K562 (cell line): ENCODE results near the gene PACS1. TPM values are rescaled to one million over a fixed set of nuclear protein-coding genes. Genes with fewer than 3 reads are reported as not detected.

ENCODE experiments used
- ATAC-seq: fragments of 200-7000 bp; cut with Tn5 transposase; 3 replicates; pipeline ENCODE4 v1.9.1; 2020; ENCODE audit warnings: moderate library complexity
- BruUV-seq: library from RNA; stranded (reverse); fragments of 400-500 nt; replicated peaks from 2 replicates; lab custom pipeline; 2021; lab: Mats Ljungman, UMichigan
- CTCF ChIA-PET: fragments of 300-600 bp; formaldehyde crosslinking; extraction: SDS; loops from one replicate; lab custom pipeline; 2021; ENCODE audit warnings: low intra/inter-chr PET ratio; lab: Yijun Ruan, JAX
- POLR2A ChIA-PET: fragments of 300-600, 350-650 bp; sonication (Branson Sonifier 250); formaldehyde crosslinking; extraction: SDS; loops from one replicate; lab custom pipeline; 2021; ENCODE audit warnings: antibody characterized with exemption, inconsistent platforms; lab: Yijun Ruan, JAX
- DNase-seq, 4 experiments: peaks; one replicate each; pipeline versions ENCODE4 v3.0.0 to v3.0.0-alpha.2; 2011 to 2018; ENCODE audit warnings: low spot score in 3 of 4, mixed read lengths in 3 of 4; ENCODE audit errors: extremely low read depth in 1 of 4
- FAIRE-seq: peaks from 2 replicates; lab custom pipeline; 2011; peaks lifted over from hg19 to GRCh38; lab: Jason Lieb, UNC
- H2AFZ ChIP-seq: 2 replicates; pipeline ENCODE4 v1.6.0; 2011; ENCODE audit warnings: low read depth, low read length, control low read depth, inconsistent platforms
- H3K27ac ChIP-seq: fragments of 200-600 bp; 3 replicates; pipeline ENCODE4 v1.8.0; 2011; ENCODE audit warnings: low read depth, mild to moderate bottlenecking, control low read depth, inconsistent platforms, low read length, moderate library complexity, mixed read lengths; ENCODE audit errors: extremely low read depth
- H3K27me3 ChIP-seq, 2 experiments: fragments of 300-600 bp in 1 of 2; 2 replicates in 1 of 2; 3 replicates in 1 of 2; pipeline versions ENCODE4 v1.6.0 to v1.8.0; 2011; ENCODE audit warnings: inconsistent platforms in 2 of 2, low read length in 2 of 2, mild to moderate bottlenecking in 1 of 2, mixed read lengths in 1 of 2, moderate library complexity in 1 of 2; ENCODE audit not compliant: control insufficient read depth in 2 of 2, insufficient read depth in 2 of 2
- H3K36me3 ChIP-seq: fragments of 300-600 bp; 3 replicates; pipeline ENCODE4 v1.8.0; 2011; ENCODE audit warnings: mild to moderate bottlenecking, low read length, inconsistent platforms; ENCODE audit not compliant: control insufficient read depth, insufficient read depth
- H3K4me1 ChIP-seq, 2 experiments: fragments of 200-600 bp in 1 of 2; replicated peaks in 1 of 2; 2 replicates in 1 of 2; 3 replicates in 1 of 2; pipeline versions ENCODE4 v1.5.1 to v1.8.0; 2011; ENCODE audit warnings: inconsistent platforms in 2 of 2, low read length in 2 of 2, mild to moderate bottlenecking in 1 of 2, mixed read lengths in 1 of 2, moderate library complexity in 1 of 2; ENCODE audit not compliant: control insufficient read depth in 2 of 2, insufficient read depth in 2 of 2
- H3K4me2 ChIP-seq: 2 replicates; pipeline ENCODE4 v1.6.1; 2011; ENCODE audit warnings: low read length, control low read depth, inconsistent platforms, mixed read lengths; ENCODE audit not compliant: insufficient read depth
- H3K4me3 ChIP-seq: fragments of 200-600 bp; sonication (generic), shearing (Covaris generic); 2 replicates; pipeline ENCODE4 v1.5.1; 2016; ENCODE audit warnings: control low read depth, inconsistent platforms
- H3K79me2 ChIP-seq: fragments of 200-600 bp; 3 replicates; pipeline ENCODE4 v1.8.0; 2011; ENCODE audit warnings: low read length, inconsistent platforms; ENCODE audit not compliant: control insufficient read depth, insufficient read depth
- H3K9ac ChIP-seq, 2 experiments: 2 replicates each; pipeline versions ENCODE4 v1.6.0 to v1.6.1; 2011; ENCODE audit warnings: low read depth in 2 of 2, low read length in 2 of 2, control low read depth in 1 of 2, inconsistent platforms in 1 of 2, mild to moderate bottlenecking in 1 of 2, mixed read lengths in 1 of 2; ENCODE audit not compliant: insufficient read depth in 1 of 2
- H3K9me1 ChIP-seq: one replicate; pipeline ENCODE4 v1.6.0; 2011; ENCODE audit warnings: inconsistent platforms, mild to moderate bottlenecking, low read length, moderate library complexity; ENCODE audit not compliant: control insufficient read depth, insufficient read depth
- H3K9me3 ChIP-seq: replicated peaks from 2 replicates; pipeline ENCODE4 v1.5.1; 2011; ENCODE audit warnings: low read depth, low read length, inconsistent platforms; ENCODE audit not compliant: control insufficient read depth, insufficient read depth
- H4K20me1 ChIP-seq: replicated peaks from 2 replicates; pipeline ENCODE4 v1.6.1; 2011; ENCODE audit warnings: low read length, inconsistent platforms, mixed read lengths; ENCODE audit not compliant: control insufficient read depth, insufficient read depth
- BRF1 ChIP-seq: IDR thresholded peaks from 3 replicates; pipeline ENCODE4 v1.6.1; 2011; ENCODE audit warnings: borderline replicate concordance, mild to moderate bottlenecking; ENCODE audit not compliant: insufficient read length; ENCODE audit errors: extremely low read depth
- PHB ChIP-seq: fragments of 250-450 bp; sonication (Bioruptor Pico); IDR thresholded peaks from 2 replicates; pipeline ENCODE4 v1.5.0; 2021
- ZNF76 ChIP-seq: fragments of 250-450 bp; sonication (Bioruptor Pico); IDR thresholded peaks from 2 replicates; pipeline ENCODE4 v1.4.0; 2020; ENCODE audit warnings: mild to moderate bottlenecking, moderate library complexity, borderline replicate concordance
- WGBS: fragments of 100-300 bp; shearing (Covaris generic); methylation state at CpG from one replicate; pipeline ENCODE4 v1.1.6; 2016; ENCODE audit warnings: low coverage, mixed read lengths; ENCODE audit not compliant: insufficient coverage; ENCODE audit errors: missing lambda C conversion rate; 5-methylcytosine and 5-hydroxymethylcytosine counted together
- in situ Hi-C: fragments of 300-500 bp; cut with MboI; formaldehyde crosslinking; loops from 4 replicates; pipeline ENCODE4 v1.15.0; 2018; ENCODE audit warnings: inconsistent platforms, mixed read lengths
- intact Hi-C: fragments of 100-400 bp; cut with micrococcal nuclease; formaldehyde crosslinking; loops from 2 replicates; pipeline ENCODE4 v1.14.2; 2022
- polyA plus RNA-seq, 8 experiments: library from polyadenylated mRNA; depleted of rRNA in 4 of 8; stranded (reverse) in 5 of 8; unstranded in 3 of 8; fragments of >200 nt; fragmentation: Nextera tagmentation in 2 of 8; fragmentation: Illumina TruSeq in 1 of 8; extraction: Ambion mirVana in 2 of 8; extraction: Trizol in 1 of 8; gene quantifications; 2 replicates each; pipeline versions ENCODE4 v1.2.1 to v1.2.3, GENCODE V29; 2011 to 2014; ENCODE audit warnings: inconsistent platforms in 1 of 8, missing spikeins in 1 of 8
- total RNA-seq, 7 experiments: library from RNA; depleted of rRNA in 6 of 7; stranded (reverse); fragments of >200 nt in 6 of 7; fragmentation: Illumina TruSeq in 2 of 7; extraction: Trizol in 2 of 7; gene quantifications; 2 replicates each; pipeline versions ENCODE4 v1.2.1 to v1.2.3, GENCODE V29; 2011 to 2021; ENCODE audit warnings: low replicate concordance in 1 of 7
- TF ChIP-seq, protein P1 (sequence below): sonication (generic); formaldehyde crosslinking; IDR thresholded peaks from 2 replicates; pipeline ENCODE4 v1.9.0; 2022; ENCODE audit warnings: mild to moderate bottlenecking, missing genetic modification reagents
- TF ChIP-seq, protein P2 (sequence below): fragments of 250-450 bp; sonication (Bioruptor Pico); IDR thresholded peaks from 2 replicates; pipeline ENCODE4 v1.5.0; 2022; ENCODE audit warnings: mild to moderate bottlenecking
- TF ChIP-seq, protein P3 (sequence below): fragments of 450-650 bp; formaldehyde crosslinking; conservative IDR thresholded peaks from 2 replicates; pipeline ENCODE4 v1.4.0; 2022; ENCODE audit warnings: mild to moderate bottlenecking, missing genetic modification characterization

PACS1 gene
- total and polyA plus RNA-seq, 9 of the 15 experiments (the other 6 are each of a cell fraction or from before 2014, with no cell fraction given): 0.34 to 28.1 (median 8.5) TPM

DNA sequence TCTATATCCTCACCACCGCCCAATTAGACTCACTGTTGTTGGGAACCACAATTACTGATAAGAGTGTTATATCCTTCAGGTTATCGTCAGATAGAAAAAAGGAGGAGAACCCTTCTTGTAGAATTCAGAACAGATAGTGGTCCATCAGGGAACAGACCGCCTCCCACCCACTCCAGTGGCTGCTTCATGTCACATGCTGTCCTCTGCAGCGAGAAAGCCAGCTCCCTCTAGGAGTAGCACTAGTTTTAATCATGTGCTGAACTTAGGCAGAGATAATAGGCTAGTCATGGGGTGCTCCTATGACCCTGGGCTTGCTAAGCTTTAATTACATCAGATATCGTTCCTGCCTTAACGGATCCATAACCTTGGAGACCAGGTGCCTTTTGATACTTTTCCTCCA is 146.8 kb downstream of the PACS1 start:
- TF ChIP-seq, protein P1, sequence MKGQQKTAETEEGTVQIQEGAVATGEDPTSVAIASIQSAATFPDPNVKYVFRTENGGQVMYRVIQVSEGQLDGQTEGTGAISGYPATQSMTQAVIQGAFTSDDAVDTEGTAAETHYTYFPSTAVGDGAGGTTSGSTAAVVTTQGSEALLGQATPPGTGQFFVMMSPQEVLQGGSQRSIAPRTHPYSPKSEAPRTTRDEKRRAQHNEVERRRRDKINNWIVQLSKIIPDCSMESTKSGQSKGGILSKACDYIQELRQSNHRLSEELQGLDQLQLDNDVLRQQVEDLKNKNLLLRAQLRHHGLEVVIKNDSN (CRISPR knock-in tag): peak; percentile 71
- no peak for TF ChIP-seq ZNF76 (CRISPR knock-in tag)
- POLR2A ChIA-PET: interaction anchor here (0.7 kb wide), 1 partner anchor 70 kb away, joined by 3 read pairs; no protein-coding TSS in a partner anchor
- DNase-seq (no peak), ATAC-seq (peak; percentile 49; the same call in 2 of the 3 replicates), FAIRE-seq (no peak)
- no peaks in the 10 kb centered on the region for H3K9me3 ChIP-seq
- H3K27ac ChIP-seq: no peak overlapping the region
- H3K9me1 ChIP-seq: no peaks in the 10 kb centered on the region
- H3K36me3 ChIP-seq: peaks cover 55% of the 10 kb centered on the region; the same call in 1 of the 3 replicates
- no peak overlapping the region for H3K4me2 ChIP-seq
- WGBS: 55% methylated on average over 6 of the region's 6 CpGs
- H3K4me1 ChIP-seq: peaks cover 2 to 9% of the 10 kb centered on the region in 2 experiments; a peak in 2 of 5 replicates
- H3K27me3 ChIP-seq: no peaks in the 10 kb centered on the region
- H3K9ac ChIP-seq: no peak overlapping the region
- CTCF ChIA-PET: no interaction called here
- in situ Hi-C loops (loop anchor here (5.0 kb wide), 1 partner anchor 110 kb away; no protein-coding TSS in a partner anchor), intact Hi-C loops (no loop called here)
- no TSS peak for BruUV-seq
- H4K20me1 ChIP-seq: no peaks in the 10 kb centered on the region
- no peak overlapping the region for H3K4me3 ChIP-seq
- H2AFZ ChIP-seq: no peak overlapping the region
- no peaks in the 10 kb centered on the region for H3K79me2 ChIP-seq

DNA sequence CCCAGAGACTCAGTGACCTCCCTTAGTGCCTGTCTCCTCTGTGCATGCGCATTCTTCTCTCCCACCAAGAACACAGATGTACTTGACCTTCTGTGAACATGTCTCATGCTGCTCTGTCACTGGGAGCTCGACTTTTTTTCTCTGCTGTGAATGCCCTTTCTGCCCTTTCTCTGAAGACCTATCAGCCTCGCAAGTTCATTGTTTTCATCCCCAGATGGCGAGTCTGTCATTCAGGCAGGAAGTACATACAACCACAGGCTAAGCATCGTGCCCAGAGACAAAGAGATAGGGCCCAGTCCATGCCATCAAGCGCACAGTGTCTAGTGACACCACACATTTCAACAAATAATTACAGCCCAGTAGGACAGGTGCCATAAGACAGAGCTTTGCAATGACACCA is 148.0 kb downstream of the PACS1 start:
- CTCF ChIA-PET: no interaction called here
- peaks cover 5% of the 10 kb centered on the region; the same call in 1 of the 2 replicates for H4K20me1 ChIP-seq
- H3K36me3 ChIP-seq: peaks cover 53% of the 10 kb centered on the region; the same call in 1 of the 3 replicates
- POLR2A ChIA-PET: no interaction called here
- H3K4me3 ChIP-seq: no peak overlapping the region
- H3K9me1 ChIP-seq: no peaks in the 10 kb centered on the region
- BruUV-seq: no TSS peak
- H3K4me2 ChIP-seq: no peak overlapping the region
- no peaks in the 10 kb centered on the region for H3K79me2 ChIP-seq
- intact Hi-C loops: no loop called here
- WGBS: 63% methylated on average over 6 of the region's 6 CpGs
- H2AFZ ChIP-seq: no peak overlapping the region
- H3K9ac ChIP-seq: no peak overlapping the region
- FAIRE-seq (no peak), DNase-seq (no peak), ATAC-seq (no peak)
- in situ Hi-C loops: loop anchor here (5.0 kb wide), 1 partner anchor 109 kb away; no protein-coding TSS in a partner anchor
- H3K4me1 ChIP-seq: peaks cover 7 to 14% of the 10 kb centered on the region in 2 experiments; a peak in 3 of 5 replicates
- H3K27ac ChIP-seq: no peak overlapping the region
- no peaks in the 10 kb centered on the region for H3K27me3 ChIP-seq
- no peak for TF ChIP-seq PHB (CRISPR knock-in tag)
- TF ChIP-seq, protein P2, sequence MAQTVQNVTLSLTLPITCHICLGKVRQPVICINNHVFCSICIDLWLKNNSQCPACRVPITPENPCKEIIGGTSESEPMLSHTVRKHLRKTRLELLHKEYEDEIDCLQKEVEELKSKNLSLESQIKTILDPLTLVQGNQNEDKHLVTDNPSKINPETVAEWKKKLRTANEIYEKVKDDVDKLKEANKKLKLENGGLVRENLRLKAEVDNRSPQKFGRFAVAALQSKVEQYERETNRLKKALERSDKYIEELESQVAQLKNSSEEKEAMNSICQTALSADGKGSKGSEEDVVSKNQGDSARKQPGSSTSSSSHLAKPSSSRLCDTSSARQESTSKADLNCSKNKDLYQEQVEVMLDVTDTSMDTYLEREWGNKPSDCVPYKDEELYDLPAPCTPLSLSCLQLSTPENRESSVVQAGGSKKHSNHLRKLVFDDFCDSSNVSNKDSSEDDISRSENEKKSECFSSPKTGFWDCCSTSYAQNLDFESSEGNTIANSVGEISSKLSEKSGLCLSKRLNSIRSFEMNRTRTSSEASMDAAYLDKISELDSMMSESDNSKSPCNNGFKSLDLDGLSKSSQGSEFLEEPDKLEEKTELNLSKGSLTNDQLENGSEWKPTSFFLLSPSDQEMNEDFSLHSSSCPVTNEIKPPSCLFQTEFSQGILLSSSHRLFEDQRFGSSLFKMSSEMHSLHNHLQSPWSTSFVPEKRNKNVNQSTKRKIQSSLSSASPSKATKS (CRISPR knock-in tag): no peak
- TF ChIP-seq BRF1: no peak
- TF ChIP-seq, protein P3, sequence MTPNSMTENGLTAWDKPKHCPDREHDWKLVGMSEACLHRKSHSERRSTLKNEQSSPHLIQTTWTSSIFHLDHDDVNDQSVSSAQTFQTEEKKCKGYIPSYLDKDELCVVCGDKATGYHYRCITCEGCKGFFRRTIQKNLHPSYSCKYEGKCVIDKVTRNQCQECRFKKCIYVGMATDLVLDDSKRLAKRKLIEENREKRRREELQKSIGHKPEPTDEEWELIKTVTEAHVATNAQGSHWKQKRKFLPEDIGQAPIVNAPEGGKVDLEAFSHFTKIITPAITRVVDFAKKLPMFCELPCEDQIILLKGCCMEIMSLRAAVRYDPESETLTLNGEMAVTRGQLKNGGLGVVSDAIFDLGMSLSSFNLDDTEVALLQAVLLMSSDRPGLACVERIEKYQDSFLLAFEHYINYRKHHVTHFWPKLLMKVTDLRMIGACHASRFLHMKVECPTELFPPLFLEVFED (CRISPR knock-in tag): no peak
- no peaks in the 10 kb centered on the region for H3K9me3 ChIP-seq
